Fibroblast of skin of right biceps (primary cell): ENCODE measurements around the gene ARID1B.
A peak's percentile ranks its signal among the peaks of the same experiment; 100 is the strongest.

Experiments
- DNase-seq: peaks from one replicate; pipeline ENCODE4 v3.0.0-alpha.2; 2013

ARID1B gene

GRCh38 chr6:157169656-157170055 is 392.5 kb downstream of the ARID1B start:
- peak; percentile 18 for DNase-seq

- DNase-seq: no peak
Observed at GRCh38 chr6:157170535-157170934, 393.4 kb downstream of the ARID1B start.

- DNase-seq: no peak
Observed at GRCh38 chr6:157171801-157172200, 394.6 kb downstream of the ARID1B start.

- no peak for DNase-seq
Observed at GRCh38 chr6:157172231-157172701, 395.1 kb downstream of the ARID1B start.

GRCh38 chr6:157172830-157173536 is 395.8 kb downstream of the ARID1B start:
- DNase-seq: no peak

GRCh38 chr6:157173776-157174175 is 396.6 kb downstream of the ARID1B start:
- peak; percentile 31 for DNase-seq

- no peak for DNase-seq
Observed at GRCh38 chr6:157174731-157175130, 397.6 kb downstream of the ARID1B start.

- no peak for DNase-seq
Observed at GRCh38 chr6:157177731-157178336, 400.7 kb downstream of the ARID1B start.

- no peak for DNase-seq
Observed at GRCh38 chr6:157181649-157182048, 404.5 kb downstream of the ARID1B start.

- no peak for DNase-seq
Observed at GRCh38 chr6:157182503-157183264, 405.5 kb downstream of the ARID1B start.

- peak; percentile 53 for DNase-seq
Observed at GRCh38 chr6:157184202-157185015, 407.2 kb downstream of the ARID1B start.

- DNase-seq: no peak
Observed at GRCh38 chr6:157185171-157185570, 408.0 kb downstream of the ARID1B start.

GRCh38 chr6:157185986-157186385 is 408.8 kb downstream of the ARID1B start:
- no peak for DNase-seq

- DNase-seq: no peak
Observed at GRCh38 chr6:157186785-157187181, 409.6 kb downstream of the ARID1B start.

GRCh38 chr6:157187182-157188083 is 410.3 kb downstream of the ARID1B start:
- no peak for DNase-seq

- DNase-seq: peak; percentile 40
Observed at GRCh38 chr6:157188213-157188612, 411.0 kb downstream of the ARID1B start.

- no peak for DNase-seq
Observed at GRCh38 chr6:157193443-157193996, 416.3 kb downstream of the ARID1B start.

- DNase-seq: no peak
Observed at GRCh38 chr6:157194110-157194509, 416.9 kb downstream of the ARID1B start.

GRCh38 chr6:157194643-157195042 is 417.5 kb downstream of the ARID1B start:
- DNase-seq: no peak

- no peak for DNase-seq
Observed at GRCh38 chr6:157196391-157196790, 419.2 kb downstream of the ARID1B start.
